Peyer's patch (tissue), 4 donors: Measurements from ENCODE around the gene APRT.

ENCODE experiments used
- CTCF ChIP-seq, 6 experiments: fragments of 450-650 bp in 4 of 6; fragments of 200-600 bp in 2 of 6; sonication (generic) in 1 of 6; IDR thresholded peaks; one replicate each; pipeline ENCODE4 v1.5.1; 2017 to 2019; ENCODE audit warnings: antibody characterized with exemption in 6 of 6, mild to moderate bottlenecking in 3 of 6, moderate library complexity in 1 of 6
- POLR2A ChIP-seq, 2 donors: fragments of 450-650 bp; IDR thresholded peaks; one replicate each; pipeline ENCODE4 v1.5.1; 2017; ENCODE audit warnings: antibody characterized with exemption in 2 of 2, mild to moderate bottlenecking in 2 of 2, moderate library complexity in 2 of 2

- TF ChIP-seq CTCF (IDR thresholded peaks at IDR 0.05) (no peak), POLR2A (IDR thresholded peaks at IDR 0.05) (no peak)
Observed at GRCh38 chr16:88759976-88760350, 51.8 kb downstream of the APRT start.
